ENCODE data around the gene NPAS3.

Gene NPAS3

GRCh38 chr14:33602396-33602795 is 663.7 kb downstream of the NPAS3 start:
- no peak for TF ChIP-seq EZH2phosphoT487 (IDR thresholded peaks at IDR 0.05; ENCODE audit: borderline replicate concordance)
- TF ChIP-seq, protein P1, sequence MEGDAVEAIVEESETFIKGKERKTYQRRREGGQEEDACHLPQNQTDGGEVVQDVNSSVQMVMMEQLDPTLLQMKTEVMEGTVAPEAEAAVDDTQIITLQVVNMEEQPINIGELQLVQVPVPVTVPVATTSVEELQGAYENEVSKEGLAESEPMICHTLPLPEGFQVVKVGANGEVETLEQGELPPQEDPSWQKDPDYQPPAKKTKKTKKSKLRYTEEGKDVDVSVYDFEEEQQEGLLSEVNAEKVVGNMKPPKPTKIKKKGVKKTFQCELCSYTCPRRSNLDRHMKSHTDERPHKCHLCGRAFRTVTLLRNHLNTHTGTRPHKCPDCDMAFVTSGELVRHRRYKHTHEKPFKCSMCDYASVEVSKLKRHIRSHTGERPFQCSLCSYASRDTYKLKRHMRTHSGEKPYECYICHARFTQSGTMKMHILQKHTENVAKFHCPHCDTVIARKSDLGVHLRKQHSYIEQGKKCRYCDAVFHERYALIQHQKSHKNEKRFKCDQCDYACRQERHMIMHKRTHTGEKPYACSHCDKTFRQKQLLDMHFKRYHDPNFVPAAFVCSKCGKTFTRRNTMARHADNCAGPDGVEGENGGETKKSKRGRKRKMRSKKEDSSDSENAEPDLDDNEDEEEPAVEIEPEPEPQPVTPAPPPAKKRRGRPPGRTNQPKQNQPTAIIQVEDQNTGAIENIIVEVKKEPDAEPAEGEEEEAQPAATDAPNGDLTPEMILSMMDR (conservative IDR thresholded peaks at IDR 0.05; ENCODE audit: low read length): no peak
- Histone ChIP-seq H3K36me3 (ENCODE audit: insufficient read depth, low read length) (no peaks in the 10 kb centered on the region), H3K9me3 (ENCODE audit: insufficient read depth, low read depth, low read length) (no peaks in the 10 kb centered on the region), H3K4me3 (ENCODE audit: low read length, poor library complexity, severe bottlenecking) (no peak overlapping the region), H3K4me2 (ENCODE audit: low read depth, low read length, poor library complexity, severe bottlenecking) (no peak overlapping the region), H2AFZ (ENCODE audit: low read length) (no peak overlapping the region), H3F3A (ENCODE audit: low read depth) (no peaks in the 10 kb centered on the region), H3K4me1 (ENCODE audit: insufficient read depth, low read length, poor library complexity, severe bottlenecking) (no peaks in the 10 kb centered on the region), H3K79me2 (ENCODE audit: insufficient read depth, low read length) (no peaks in the 10 kb centered on the region), H3K9me2 (replicated peaks; ENCODE audit: low read depth, low read length) (no peaks in the 10 kb centered on the region), H3K27me3 (ENCODE audit: insufficient read depth, low read length, poor library complexity, severe bottlenecking) (no peaks in the 10 kb centered on the region), H4K20me1 (ENCODE audit: insufficient read depth, low read length, poor library complexity, severe bottlenecking) (no peaks in the 10 kb centered on the region), H3K9ac (ENCODE audit: low read depth, low read length, poor library complexity, severe bottlenecking) (no peak overlapping the region)

DNA sequence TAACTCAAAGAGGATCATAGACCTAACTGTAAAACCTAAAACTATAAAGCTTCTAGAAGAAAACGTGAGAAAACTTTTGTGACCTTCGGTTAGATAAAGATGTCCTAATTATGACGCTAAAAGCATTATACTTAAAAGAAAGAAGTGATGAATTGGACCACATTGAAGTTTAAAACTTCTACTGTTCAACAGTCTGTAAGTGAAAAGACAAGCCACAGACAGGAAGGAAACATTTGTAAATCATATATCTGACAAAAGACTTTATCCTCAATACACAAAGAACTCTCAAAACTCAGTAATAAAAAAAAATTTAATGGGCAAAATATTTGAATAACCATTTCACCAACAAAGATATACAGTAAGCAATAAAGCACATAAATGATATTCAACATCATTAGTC is 667.9 kb downstream of the NPAS3 start:
- no peaks in the 10 kb centered on the region for H3K9me2 ChIP-seq (replicated peaks; ENCODE audit: low read depth, low read length)
- H2AFZ ChIP-seq (ENCODE audit: low read length): no peak overlapping the region
- no peaks in the 10 kb centered on the region for H3K36me3 ChIP-seq (ENCODE audit: insufficient read depth, low read length)
- no peak overlapping the region for H3K4me3 ChIP-seq (ENCODE audit: low read length, poor library complexity, severe bottlenecking)
- TF ChIP-seq, protein P1 (conservative IDR thresholded peaks at IDR 0.05; ENCODE audit: low read length): no peak
- no peak for TF ChIP-seq EZH2phosphoT487 (IDR thresholded peaks at IDR 0.05; ENCODE audit: borderline replicate concordance)
- no peak overlapping the region for H3K4me2 ChIP-seq (ENCODE audit: low read depth, low read length, poor library complexity, severe bottlenecking)
- no peaks in the 10 kb centered on the region for H3K4me1 ChIP-seq (ENCODE audit: insufficient read depth, low read length, poor library complexity, severe bottlenecking)
- H3K9me3 ChIP-seq (ENCODE audit: insufficient read depth, low read depth, low read length): no peaks in the 10 kb centered on the region
- H3K27me3 ChIP-seq (ENCODE audit: insufficient read depth, low read length, poor library complexity, severe bottlenecking): peaks cover 17% of the 10 kb centered on the region
- no peak overlapping the region for H3K9ac ChIP-seq (ENCODE audit: low read depth, low read length, poor library complexity, severe bottlenecking)
- H3K79me2 ChIP-seq (ENCODE audit: insufficient read depth, low read length): no peaks in the 10 kb centered on the region
- no peaks in the 10 kb centered on the region for H4K20me1 ChIP-seq (ENCODE audit: insufficient read depth, low read length, poor library complexity, severe bottlenecking)
- no peaks in the 10 kb centered on the region for H3F3A ChIP-seq (ENCODE audit: low read depth)

DNA sequence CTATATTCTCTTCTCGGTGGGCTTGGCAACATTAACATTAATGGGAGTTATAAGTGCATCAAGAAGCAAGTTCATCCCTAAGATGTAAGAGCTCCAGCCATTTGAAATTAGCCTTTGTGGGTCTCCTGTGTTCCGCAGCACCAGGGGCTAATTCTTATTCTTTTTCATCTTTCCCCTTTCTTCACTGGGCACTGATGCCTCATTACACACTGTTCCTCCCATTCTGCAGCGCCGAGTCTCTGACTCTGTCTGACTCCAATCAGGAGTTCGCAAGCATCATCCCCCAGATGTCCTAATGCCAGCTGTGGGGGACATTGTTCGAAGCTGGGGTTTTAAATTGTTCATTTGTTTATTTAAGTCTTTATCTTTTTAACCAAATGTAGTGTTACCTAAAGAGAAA is 670.9 kb downstream of the NPAS3 start:
- no peak overlapping the region for H2AFZ ChIP-seq (ENCODE audit: low read length)
- no peak for TF ChIP-seq EZH2phosphoT487 (IDR thresholded peaks at IDR 0.05; ENCODE audit: borderline replicate concordance)
- TF ChIP-seq, protein P1 (conservative IDR thresholded peaks at IDR 0.05; ENCODE audit: low read length): no peak
- H3K27me3 ChIP-seq (ENCODE audit: insufficient read depth, low read length, poor library complexity, severe bottlenecking): peaks cover 17% of the 10 kb centered on the region
- H4K20me1 ChIP-seq (ENCODE audit: insufficient read depth, low read length, poor library complexity, severe bottlenecking): no peaks in the 10 kb centered on the region
- no peaks in the 10 kb centered on the region for H3K36me3 ChIP-seq (ENCODE audit: insufficient read depth, low read length)
- no peaks in the 10 kb centered on the region for H3K9me2 ChIP-seq (replicated peaks; ENCODE audit: low read depth, low read length)
- no peaks in the 10 kb centered on the region for H3K79me2 ChIP-seq (ENCODE audit: insufficient read depth, low read length)
- no peaks in the 10 kb centered on the region for H3F3A ChIP-seq (ENCODE audit: low read depth)
- H3K4me1 ChIP-seq (ENCODE audit: insufficient read depth, low read length, poor library complexity, severe bottlenecking): no peaks in the 10 kb centered on the region
- no peak overlapping the region for H3K4me3 ChIP-seq (ENCODE audit: low read length, poor library complexity, severe bottlenecking)
- H3K9ac ChIP-seq (ENCODE audit: low read depth, low read length, poor library complexity, severe bottlenecking): no peak overlapping the region
- no peak overlapping the region for H3K4me2 ChIP-seq (ENCODE audit: low read depth, low read length, poor library complexity, severe bottlenecking)
- H3K9me3 ChIP-seq (ENCODE audit: insufficient read depth, low read depth, low read length): no peaks in the 10 kb centered on the region

Measured in Loucy (cell line).